SK-N-MC (cell line): Measurements from ENCODE around the gene LRRC37A3.

Experiments used
- EZH2 ChIP-seq: fragments of 200-600 bp; sonication (generic); IDR thresholded peaks from one replicate; pipeline ENCODE4 v1.6.1; 2017; ENCODE audit warnings: antibody characterized with exemption
- POLR2AphosphoS5 ChIP-seq: IDR thresholded peaks from 2 replicates; pipeline ENCODE4 v1.6.1; 2012; ENCODE audit warnings: mild to moderate bottlenecking, low read depth, low read length, borderline replicate concordance

DNA sequence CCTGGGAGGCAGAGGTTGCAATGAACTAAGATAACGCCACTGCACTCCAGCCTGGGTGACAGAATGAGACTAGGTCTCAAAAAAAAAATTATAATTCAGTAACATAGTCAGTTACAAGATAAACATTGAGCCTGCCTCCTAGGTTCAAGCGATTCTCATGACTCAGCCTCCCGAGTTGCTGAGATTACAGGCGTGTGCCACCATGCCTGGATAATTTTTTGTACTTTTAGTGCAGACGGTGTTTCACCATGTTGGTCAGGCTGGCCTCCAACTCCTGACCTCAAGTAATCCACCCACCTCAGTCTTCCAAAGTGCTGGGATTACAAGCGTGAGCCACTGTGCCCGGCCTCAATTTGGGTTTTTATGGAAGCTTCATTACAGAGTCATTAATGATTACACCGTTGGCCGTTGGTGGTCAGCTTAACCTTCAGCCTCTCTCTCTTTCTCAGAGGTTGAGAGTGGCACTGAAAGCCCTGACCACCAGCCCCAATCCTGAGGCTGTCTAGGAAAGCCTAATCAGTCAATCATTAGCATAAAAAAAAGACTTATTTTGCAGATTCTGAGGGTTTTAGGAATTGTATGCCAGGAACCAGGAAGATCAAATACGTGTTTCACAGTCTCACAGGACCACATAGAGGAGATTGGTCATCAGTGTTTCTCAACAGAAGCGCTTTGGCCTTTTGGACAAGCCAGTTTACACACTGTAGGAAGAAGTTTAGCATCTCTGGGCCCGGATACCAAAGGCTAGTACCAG, 1.3 kb upstream of the LRRC37A3 start:
- TF ChIP-seq EZH2 (no peak), POLR2AphosphoS5 (no peak)
